GM21515 (cell line): ENCODE measurements around the gene S100A7A.
"Not testable (repeated sequence)": the region's sequence is repeated elsewhere in the genome, so short reads cannot be mapped to it uniquely, and the experiment has no call there.

Experiments
- ATAC-seq: cut with Tn5 transposase; IDR thresholded peaks from one replicate; pipeline ENCODE4 v1.9.1; 2021; ENCODE audit not compliant: unreplicated experiment

S100A7A gene

DNA sequence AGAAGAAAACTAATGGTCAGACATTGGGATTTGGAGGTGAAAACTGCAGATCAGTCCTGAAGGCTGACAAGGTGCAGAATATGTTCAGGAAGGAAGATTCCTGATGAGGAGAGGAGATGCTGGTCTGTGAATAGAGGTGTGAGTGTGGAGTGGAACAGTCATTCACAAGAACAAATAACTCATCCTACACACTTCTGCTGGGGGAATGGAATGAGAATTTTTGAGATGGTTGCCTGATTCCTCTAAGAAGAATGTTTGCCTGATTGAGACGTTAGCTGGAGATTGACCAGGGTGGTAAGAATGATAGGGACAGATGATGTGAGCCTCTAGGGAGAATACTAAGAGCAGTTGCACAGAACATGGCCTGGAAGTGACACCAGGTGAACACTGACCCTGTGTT is 40.1 kb downstream of the S100A7A start:
- no peak for ATAC-seq

DNA sequence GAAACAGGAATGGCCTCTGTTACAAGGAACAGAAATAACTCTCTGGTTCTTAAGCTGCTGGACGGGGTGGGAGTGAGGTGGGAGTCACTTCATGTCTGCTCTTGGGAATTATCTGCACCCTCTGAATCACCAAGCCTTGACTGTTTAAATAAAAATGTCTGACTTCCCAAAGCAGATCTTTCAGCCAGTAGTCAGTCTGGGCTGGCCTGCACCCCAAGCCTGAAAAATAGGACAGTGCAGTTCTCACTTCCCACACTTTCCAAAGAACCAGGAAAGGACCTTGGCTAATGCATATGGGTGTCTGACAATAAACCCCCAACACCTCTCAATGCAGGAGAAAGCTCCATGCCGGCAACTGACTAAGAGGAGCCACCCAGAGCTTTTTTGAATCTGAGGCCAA is 43.3 kb downstream of the S100A7A start:
- no peak for ATAC-seq

DNA sequence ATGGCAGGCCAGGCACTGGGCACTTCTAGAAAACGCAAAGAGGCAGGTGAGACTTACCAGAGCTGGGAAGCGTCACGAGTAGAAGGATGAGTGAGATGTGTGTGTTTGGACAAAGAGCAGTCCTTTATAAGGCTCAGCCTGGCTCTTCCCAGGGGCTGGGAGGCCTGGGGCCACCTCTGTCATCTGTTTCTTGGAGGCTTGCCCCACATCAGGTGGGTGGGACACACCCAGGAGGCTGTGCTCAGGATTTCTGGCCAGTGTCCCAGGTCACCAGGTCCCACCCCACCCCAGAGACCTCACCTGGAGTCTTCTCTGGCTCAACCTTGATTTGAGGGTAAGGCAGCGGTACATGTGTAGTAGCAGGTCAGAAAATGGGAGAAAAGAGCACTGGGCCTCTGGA is 44.2 kb downstream of the S100A7A start, which contains the start of gene S100A7:
Gene S100A7, minus strand, starts transcription at position 101 of the 400 bp plus-strand sequence. CDS start 1,638 bp downstream, outside the sequence.
- no peak for ATAC-seq

DNA sequence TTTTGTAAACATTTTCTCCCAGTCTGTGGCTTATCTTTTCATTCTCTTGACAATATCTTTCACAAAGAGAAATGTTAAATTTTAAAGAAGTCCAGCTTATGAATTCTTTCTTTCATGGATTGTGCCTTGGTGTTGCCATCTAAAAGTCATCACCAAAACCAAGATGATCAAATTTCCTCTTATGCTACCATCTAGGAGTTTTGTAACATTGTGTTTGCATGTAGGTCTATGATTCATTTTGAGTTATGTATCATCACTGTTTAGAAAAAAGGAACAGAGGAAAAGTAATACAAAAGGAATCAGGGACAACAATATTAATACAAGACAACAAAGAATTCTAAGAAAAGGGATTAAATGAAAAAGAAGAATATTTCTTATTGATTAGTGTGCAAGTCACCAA is 46.4 kb downstream of the S100A7A start:
- not testable (repeated sequence) for ATAC-seq

DNA sequence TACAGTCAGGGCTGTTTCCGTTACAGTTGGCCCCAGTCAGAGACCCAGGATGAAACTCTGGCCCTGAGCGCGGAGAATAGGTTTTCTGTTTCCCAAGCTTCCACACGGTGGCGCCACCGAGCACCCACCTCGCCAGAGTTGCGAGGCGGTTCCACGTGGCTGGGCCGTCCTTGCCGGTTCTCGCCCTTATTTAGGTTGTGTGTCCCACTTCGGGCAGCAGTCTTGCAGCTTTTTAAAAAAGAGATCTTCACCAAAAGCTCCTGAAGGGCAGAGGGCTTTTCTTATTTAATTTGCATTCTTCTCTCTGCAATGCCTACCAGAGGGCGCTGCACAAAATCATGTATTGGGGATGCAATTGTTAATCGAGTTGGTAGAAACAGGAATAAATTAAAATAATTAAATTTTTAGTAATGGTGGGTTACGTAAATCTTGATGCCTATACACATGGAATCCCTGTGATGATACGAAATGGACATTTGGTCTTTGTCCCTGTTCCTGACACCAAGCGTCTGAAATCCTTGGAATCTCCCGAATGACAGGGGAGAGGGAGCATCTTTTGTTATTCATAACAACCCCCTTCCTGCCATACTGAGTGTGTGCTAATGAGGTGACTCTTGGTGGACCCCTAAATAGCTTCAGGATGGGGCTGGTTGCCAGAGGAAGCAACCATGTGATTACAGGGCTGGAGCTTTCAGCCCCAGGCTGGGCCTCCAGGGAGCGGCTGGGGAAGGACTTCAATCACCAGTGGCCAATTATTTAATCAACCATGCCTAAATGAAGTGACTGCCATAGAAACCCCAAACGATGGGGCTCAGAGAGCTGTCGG is 49.7 kb downstream of the S100A7A start:
- ATAC-seq = no peak

DNA sequence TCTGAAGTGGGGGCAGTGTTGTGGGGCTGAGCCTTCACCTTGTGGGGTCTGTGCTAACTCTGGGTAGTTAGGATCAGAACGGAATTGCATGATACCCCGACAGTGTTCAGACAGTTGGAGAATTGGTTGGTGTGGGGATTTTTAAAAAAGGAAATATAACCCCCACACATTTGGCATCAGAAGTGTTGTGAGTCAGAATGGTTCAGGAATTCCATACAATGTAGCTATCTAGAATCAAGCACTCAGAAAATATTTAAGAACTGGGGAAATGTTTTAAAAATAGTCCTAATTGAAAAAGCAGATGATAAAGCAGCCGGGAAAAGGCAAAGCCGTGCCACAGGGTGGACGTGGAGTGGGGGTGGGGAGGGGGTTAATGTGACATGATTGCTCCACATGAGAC is 50.6 kb downstream of the S100A7A start:
- no peak for ATAC-seq

DNA sequence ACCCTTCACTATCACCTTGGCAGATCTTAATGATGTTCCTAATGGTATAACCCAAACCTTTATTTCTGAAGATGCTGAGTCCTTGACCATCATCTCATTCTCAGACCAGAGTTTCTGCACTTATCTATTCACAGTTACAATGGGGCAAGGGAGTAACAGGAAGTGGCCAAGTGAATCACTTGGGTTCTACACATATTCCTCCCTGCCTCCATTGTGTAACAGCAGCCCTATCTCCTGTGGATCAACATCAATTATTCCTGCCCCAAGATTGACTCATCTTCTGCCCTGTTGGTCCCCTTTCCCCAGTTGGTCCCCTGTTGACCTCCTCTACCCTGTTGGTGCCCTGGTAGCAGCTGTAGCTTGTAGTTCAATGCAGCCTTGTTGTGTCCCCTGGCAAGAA is 54.4 kb downstream of the S100A7A start:
- ATAC-seq = no peak
